Measurements from ENCODE around the gene JADE1. TPM values are rescaled to one million over a fixed set of nuclear protein-coding genes. Genes with fewer than 3 reads are reported as not detected.

JADE1 gene
- total and polyA plus RNA-seq, 8 donors: 21.9 to 92.1 (median 35.3) TPM

DNA sequence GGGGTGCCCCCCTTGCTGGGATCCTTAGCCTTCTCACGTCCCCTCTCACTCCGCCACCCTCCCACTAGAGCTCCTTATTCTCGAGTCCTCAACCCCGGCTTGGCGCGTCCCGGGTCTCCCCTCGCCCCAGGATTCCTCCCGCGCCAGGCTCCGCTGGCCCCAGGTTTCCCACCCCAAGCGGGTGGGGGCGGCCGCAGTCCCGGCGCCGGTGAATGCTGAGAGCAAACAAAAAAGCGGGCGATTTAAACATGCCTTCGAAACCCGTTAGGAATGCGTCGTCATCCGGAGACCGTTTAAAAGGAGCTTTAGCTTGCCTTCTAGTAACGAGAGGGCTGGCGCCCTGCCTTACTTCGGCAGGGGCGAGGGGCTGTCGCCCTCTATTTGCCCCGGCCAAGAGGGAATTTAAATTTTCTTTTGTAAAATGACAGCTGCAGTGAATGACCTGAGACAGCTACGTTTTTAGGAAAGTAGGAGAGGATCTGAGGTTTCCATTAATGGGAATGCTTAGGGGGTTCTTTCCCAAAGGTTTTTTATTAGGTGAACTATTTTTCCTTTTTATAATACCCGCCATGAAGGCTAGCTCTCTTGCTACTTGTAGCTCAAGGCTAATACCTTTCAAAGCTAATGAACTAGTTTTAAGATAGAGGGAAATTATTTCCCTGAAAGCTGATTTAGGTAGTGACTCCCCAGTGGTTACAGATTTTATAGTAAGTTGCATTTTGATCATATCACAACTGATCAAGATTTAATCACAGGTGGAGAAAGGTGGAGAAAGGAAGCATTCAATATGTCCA, 3.1 kb downstream of the JADE1 start:
- WGBS, 2 donors: 0 to 1% methylated on average over 31 to 33 of the region's 33 CpGs
- no peaks in the 10 kb centered on the region for H3K27me3 ChIP-seq
- FAIRE-seq: no peak
- no peaks in the 10 kb centered on the region for H3K36me3 ChIP-seq
- ATAC-seq: peak in 1 of 4 donors; percentile 3
- TF ChIP-seq, protein P1, sequence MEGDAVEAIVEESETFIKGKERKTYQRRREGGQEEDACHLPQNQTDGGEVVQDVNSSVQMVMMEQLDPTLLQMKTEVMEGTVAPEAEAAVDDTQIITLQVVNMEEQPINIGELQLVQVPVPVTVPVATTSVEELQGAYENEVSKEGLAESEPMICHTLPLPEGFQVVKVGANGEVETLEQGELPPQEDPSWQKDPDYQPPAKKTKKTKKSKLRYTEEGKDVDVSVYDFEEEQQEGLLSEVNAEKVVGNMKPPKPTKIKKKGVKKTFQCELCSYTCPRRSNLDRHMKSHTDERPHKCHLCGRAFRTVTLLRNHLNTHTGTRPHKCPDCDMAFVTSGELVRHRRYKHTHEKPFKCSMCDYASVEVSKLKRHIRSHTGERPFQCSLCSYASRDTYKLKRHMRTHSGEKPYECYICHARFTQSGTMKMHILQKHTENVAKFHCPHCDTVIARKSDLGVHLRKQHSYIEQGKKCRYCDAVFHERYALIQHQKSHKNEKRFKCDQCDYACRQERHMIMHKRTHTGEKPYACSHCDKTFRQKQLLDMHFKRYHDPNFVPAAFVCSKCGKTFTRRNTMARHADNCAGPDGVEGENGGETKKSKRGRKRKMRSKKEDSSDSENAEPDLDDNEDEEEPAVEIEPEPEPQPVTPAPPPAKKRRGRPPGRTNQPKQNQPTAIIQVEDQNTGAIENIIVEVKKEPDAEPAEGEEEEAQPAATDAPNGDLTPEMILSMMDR (IDR thresholded peaks at IDR 0.05): no peak
- peak overlapping the region; percentile 96 to 98 (median 96) for H3K27ac ChIP-seq
- H3K4me1 ChIP-seq: peaks cover 0 to 22% (median 13%) of the 10 kb centered on the region in 3 donors
- no peaks in the 10 kb centered on the region for H3K9me3 ChIP-seq
- DNase-seq: peak in 5 of 6 donors; percentile 30 to 73 (median 56)
- peak overlapping the region; percentile 61 to 85 (median 72) for H3K4me3 ChIP-seq
- intact Hi-C loops (cut with DNase I): no loop called here

DNA sequence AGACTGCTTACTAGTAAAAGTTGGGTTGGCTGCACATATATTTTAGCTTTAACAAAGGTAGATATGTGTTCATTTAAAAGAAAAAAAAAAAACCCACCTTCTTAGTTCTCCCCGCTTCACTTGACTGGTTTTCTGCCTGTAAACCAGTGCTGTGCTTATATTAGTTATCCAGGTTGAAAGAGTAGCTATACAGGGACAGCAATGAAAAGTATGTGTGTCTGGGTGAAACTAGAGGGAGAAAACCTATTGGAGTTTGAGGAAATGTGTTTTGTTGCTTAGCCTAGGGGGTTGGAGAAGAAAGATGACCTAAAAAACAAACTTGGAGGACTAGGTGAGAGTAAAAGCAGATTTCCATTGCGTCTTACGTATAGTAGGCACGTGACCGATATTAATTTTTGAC, 4.5 kb downstream of the JADE1 start:
- Histone ChIP-seq H3K27me3 (no peaks in the 10 kb centered on the region), H3K9me3 (no peaks in the 10 kb centered on the region), H3K4me1 (peaks cover 0 to 25% (median 17%) of the 10 kb centered on the region in 3 donors), H3K27ac (no peak overlapping the region), H3K36me3 (no peaks in the 10 kb centered on the region), H3K4me3 (no peak overlapping the region)
- intact Hi-C loops (cut with DNase I): no loop called here
- FAIRE-seq: no peak
- no peak for ATAC-seq
- TF ChIP-seq, protein P1 (IDR thresholded peaks at IDR 0.05): no peak
- no peak for DNase-seq
- 91 to 93% methylated on average over 5 of the region's 5 CpGs for WGBS, 2 donors

DNA sequence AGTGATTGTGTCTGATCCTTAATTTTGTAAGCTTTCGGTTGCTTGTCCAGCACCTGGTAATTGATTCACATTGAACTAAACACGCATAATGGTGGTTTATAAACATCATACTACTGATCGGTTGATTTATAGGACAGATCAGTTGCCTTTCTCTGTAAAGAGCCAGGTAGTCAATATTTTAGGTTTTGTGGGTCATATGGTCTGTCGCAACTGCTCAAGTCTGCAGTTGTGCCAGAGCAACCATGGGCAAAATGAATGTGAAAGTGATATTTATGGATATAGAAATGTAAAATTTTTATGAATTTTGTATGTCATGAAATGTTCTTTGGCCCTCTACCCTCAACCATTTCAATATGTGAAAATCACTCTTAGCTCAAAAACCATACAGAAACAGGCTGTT, 8.9 kb downstream of the JADE1 start:
- 96% methylated on average over 4 of the region's 4 CpGs for WGBS, 2 donors
- Histone ChIP-seq H3K9me3 (no peaks in the 10 kb centered on the region), H3K27me3 (no peaks in the 10 kb centered on the region), H3K4me1 (peaks cover 4 to 26% (median 19%) of the 10 kb centered on the region in 3 donors), H3K36me3 (no peaks in the 10 kb centered on the region), H3K4me3 (no peak overlapping the region), H3K27ac (no peak overlapping the region)
- FAIRE-seq (no peak), ATAC-seq (no peak), DNase-seq (no peak)
- TF ChIP-seq, protein P1 (IDR thresholded peaks at IDR 0.05): no peak
- intact Hi-C loops (cut with DNase I): no loop called here

DNA sequence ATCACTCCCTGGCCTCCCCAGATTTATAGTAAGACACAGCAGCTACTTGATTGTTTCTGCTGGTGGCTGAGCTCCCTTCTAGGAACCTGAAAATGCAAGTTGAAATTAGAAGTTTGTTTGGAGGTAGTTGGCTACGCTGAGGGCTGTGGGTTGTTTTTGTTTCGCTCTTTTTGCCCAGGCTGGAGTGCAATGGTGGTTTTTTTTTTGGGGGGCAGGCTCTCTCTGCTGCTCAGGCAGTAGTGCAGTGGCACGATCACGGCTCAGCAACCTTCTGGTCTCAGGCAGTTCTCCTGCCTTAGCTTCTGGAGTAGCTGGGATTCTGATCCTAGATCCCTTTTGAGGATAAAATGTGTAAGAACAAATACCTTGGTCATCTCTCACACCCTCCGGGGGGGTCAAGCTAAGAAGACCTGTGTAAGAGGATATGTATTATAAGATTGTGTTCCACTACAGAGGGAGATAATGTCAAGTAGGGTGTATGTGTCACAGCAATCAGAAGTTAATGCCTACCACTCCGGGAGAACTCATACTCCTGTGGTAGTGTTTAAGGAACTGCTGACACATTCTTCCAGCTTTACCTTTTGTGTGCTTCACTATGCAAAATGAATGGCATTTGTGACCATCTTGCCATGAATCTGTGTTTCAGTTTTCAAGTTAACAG, 9.7 kb downstream of the JADE1 start:
- 63 to 77% methylated on average over 6 of the region's 6 CpGs for WGBS, 2 donors
- intact Hi-C loops (cut with DNase I): no loop called here
- no peak for FAIRE-seq
- H3K9me3 ChIP-seq: no peaks in the 10 kb centered on the region
- DNase-seq: no peak
- TF ChIP-seq, protein P1 (IDR thresholded peaks at IDR 0.05): no peak
- H3K27me3 ChIP-seq: no peaks in the 10 kb centered on the region
- H3K4me1 ChIP-seq: peaks cover 7 to 25% (median 21%) of the 10 kb centered on the region in 3 donors
- no peak overlapping the region for H3K27ac ChIP-seq
- no peak for ATAC-seq
- H3K36me3 ChIP-seq: no peaks in the 10 kb centered on the region
- no peak overlapping the region for H3K4me3 ChIP-seq

Measured in pancreas (tissue), 10 donors.